K562 (cell line): ENCODE measurements around the gene PCBP3.

Source experiments
- CBFB ChIP-seq: sonication (generic); formaldehyde crosslinking; IDR thresholded peaks from 2 replicates; pipeline ENCODE4 v1.4.0; 2020; ENCODE audit warnings: mild to moderate bottlenecking, missing genetic modification reagents
- CTCF ChIP-seq, 3 experiments: IDR thresholded peaks in 2 of 3; conservative IDR thresholded peaks in 1 of 3; 2 replicates each; pipeline ENCODE4 v1.5.1; 2011 to 2012; ENCODE audit warnings: low read length in 3 of 3, mild to moderate bottlenecking in 3 of 3, control low read depth in 2 of 3, improper control_type of control experiment in 1 of 3, inconsistent platforms in 1 of 3, low read depth in 1 of 3, mixed read lengths in 1 of 3, moderate library complexity in 1 of 3; ENCODE audit not compliant: insufficient read depth in 2 of 3
- EGR1 ChIP-seq: fragments of 450-650 bp; conservative IDR thresholded peaks from 2 replicates; pipeline ENCODE4 v1.6.1; 2017; ENCODE audit warnings: mild to moderate bottlenecking
- ELK1 ChIP-seq: sonication (generic); formaldehyde crosslinking; IDR thresholded peaks from 2 replicates; pipeline ENCODE4 v1.8.1; 2022; ENCODE audit warnings: missing genetic modification reagents
- EP300 ChIP-seq: IDR thresholded peaks from 2 replicates; pipeline ENCODE4 v1.6.1; 2012; ENCODE audit warnings: low read length, improper control_type of control experiment
- FOSL1 ChIP-seq: fragments of 200-800 bp; sonication (Bioruptor generic); conservative IDR thresholded peaks from 2 replicates; pipeline ENCODE4 v1.6.1; 2016; ENCODE audit warnings: missing genetic modification characterization, missing compliant biosample characterization
- KLF1 ChIP-seq: fragments of 450-650 bp; IDR thresholded peaks from 2 replicates; pipeline ENCODE4 v1.6.1; 2016; ENCODE audit warnings: missing genetic modification characterization, missing compliant biosample characterization
- KLF13 ChIP-seq: fragments of 450-650 bp; IDR thresholded peaks from 2 replicates; pipeline ENCODE4 v1.6.1; 2016; ENCODE audit warnings: missing genetic modification characterization, low read depth, mild to moderate bottlenecking, missing compliant biosample characterization, moderate library complexity, borderline replicate concordance
- MAFK ChIP-seq: IDR thresholded peaks from 2 replicates; pipeline ENCODE4 v1.6.1; 2011; ENCODE audit warnings: low read length, improper control_type of control experiment
- MEF2A ChIP-seq: IDR thresholded peaks from 2 replicates; pipeline ENCODE4 v1.6.1; 2011; ENCODE audit warnings: low read depth, mild to moderate bottlenecking, low read length, moderate library complexity; ENCODE audit not compliant: control insufficient read depth
- POLR2B ChIP-seq: fragments of 450-650 bp; IDR thresholded peaks from 2 replicates; pipeline ENCODE4 v1.6.1; 2018; ENCODE audit warnings: low read depth; ENCODE audit not compliant: partially characterized antibody
- SIN3A ChIP-seq, 2 experiments: fragments of 150-350 bp in 1 of 2; IDR thresholded peaks; 2 replicates each; pipeline ENCODE4 v1.6.1; 2011 to 2016; ENCODE audit warnings: borderline replicate concordance in 2 of 2, low read depth in 2 of 2, low read length in 2 of 2, mild to moderate bottlenecking in 2 of 2, moderate library complexity in 2 of 2; ENCODE audit not compliant: control insufficient read depth in 1 of 2
- SPI1 ChIP-seq: IDR thresholded peaks from 2 replicates; pipeline ENCODE4 v1.6.1; 2011; ENCODE audit warnings: low read depth, low read length, control low read depth, borderline replicate concordance
- ZNF224 ChIP-seq: sonication (generic); formaldehyde crosslinking; IDR thresholded peaks from 2 replicates; pipeline ENCODE4 v1.8.0; 2022; ENCODE audit warnings: mild to moderate bottlenecking, missing genetic modification reagents

DNA sequence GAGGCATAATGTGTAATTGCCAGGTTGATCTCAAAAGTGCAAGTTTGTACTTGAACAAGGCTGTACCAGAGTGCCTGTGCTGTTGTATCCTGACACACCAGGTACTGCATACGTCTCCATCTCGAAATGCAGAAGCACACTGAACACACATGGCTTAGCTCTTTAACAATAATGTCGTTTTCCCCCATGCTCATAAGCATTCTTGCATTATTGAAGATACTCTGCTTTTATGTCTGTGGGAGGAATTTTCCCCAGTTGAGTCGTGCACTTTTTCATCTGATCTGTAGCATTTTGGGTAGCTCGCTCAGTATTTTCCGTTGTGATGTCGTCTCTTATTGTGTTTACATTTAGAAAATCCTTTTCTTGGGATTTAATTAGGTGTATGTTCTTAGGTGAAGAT, 98.7 kb downstream of the PCBP3 start:
- TF ChIP-seq CTCF (IDR thresholded peaks at IDR 0.05 in 2 of 3, conservative IDR thresholded peaks at IDR 0.05 in 1 of 3; ENCODE audit: insufficient read depth in 2 of 3, low read depth in 1 of 3, low read length in 3 of 3) (no peak), SIN3A (IDR thresholded peaks at IDR 0.05; ENCODE audit: borderline replicate concordance in 2 of 2, control insufficient read depth in 1 of 2, low read depth in 2 of 2, low read length in 2 of 2) (no peak), ZNF224 (CRISPR knock-in tag) (no peak), MAFK (no peak), FOSL1 (tag) (no peak), SPI1 (no peak), EP300 (no peak), EGR1 (no peak), ELK1 (CRISPR knock-in tag) (no peak), KLF13 (tag) (no peak), POLR2B (no peak), KLF1 (tag) (no peak), CBFB (no peak), MEF2A (no peak)
